Measurements from ENCODE around the gene DEPP1. TPM values are rescaled to one million over a fixed set of nuclear protein-coding genes. Genes with fewer than 3 reads are reported as not detected.

DEPP1 gene
- total and polyA plus RNA-seq, 2 of the 13 experiments (the other 11 are each of a cell fraction or from before 2014, with no cell fraction given), result 14.8 to 270 TPM

DNA sequence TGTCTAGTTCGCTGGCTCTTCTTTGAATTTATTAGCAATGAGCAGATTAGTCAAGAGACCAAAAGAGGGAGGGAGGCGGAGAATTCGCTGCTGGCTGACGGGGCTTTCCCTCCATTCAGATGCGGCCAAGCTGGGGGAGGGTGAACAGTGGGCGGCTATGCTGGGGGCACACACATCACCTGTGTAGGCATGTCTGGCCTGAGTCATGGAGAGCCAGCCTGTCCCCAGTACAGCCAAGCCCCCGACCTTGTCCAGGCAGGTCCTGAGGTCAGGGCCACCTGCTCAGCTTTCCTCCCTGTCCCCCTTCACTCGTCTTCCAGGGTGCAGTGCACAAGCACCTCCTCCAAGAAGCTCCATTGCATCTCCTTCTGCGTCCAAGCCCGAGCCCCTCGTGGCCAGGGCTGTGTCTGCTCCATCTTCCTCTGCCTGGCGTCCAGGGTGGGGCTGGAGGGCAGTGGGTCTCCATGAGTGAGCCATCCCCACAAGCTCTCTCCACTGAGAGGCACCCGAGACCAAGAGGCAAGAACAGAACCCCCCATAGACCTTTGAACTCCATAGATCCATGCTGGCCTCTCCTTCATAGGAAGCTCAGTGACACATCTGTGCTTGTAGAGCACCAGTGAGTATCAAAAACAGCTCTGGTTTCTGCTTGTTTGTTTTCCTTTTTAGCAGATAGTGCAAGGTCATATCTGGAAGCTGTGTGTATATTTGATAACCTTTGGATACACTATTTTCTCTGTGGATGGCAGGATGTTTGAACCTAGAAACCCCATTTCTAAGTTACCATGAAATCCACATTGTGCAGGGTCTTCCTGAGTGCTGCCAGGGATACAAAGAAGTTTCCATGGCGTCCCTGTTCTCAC lies 1.9 kb upstream of the DEPP1 start (continued):
- TF ChIP-seq SAFB2 (CRISPR knock-in tag; IDR thresholded peaks at IDR 0.05; ENCODE audit: borderline replicate concordance, low read depth), result no peak; the same call in 1 of the 2 replicates
- TF ChIP-seq, protein P1, sequence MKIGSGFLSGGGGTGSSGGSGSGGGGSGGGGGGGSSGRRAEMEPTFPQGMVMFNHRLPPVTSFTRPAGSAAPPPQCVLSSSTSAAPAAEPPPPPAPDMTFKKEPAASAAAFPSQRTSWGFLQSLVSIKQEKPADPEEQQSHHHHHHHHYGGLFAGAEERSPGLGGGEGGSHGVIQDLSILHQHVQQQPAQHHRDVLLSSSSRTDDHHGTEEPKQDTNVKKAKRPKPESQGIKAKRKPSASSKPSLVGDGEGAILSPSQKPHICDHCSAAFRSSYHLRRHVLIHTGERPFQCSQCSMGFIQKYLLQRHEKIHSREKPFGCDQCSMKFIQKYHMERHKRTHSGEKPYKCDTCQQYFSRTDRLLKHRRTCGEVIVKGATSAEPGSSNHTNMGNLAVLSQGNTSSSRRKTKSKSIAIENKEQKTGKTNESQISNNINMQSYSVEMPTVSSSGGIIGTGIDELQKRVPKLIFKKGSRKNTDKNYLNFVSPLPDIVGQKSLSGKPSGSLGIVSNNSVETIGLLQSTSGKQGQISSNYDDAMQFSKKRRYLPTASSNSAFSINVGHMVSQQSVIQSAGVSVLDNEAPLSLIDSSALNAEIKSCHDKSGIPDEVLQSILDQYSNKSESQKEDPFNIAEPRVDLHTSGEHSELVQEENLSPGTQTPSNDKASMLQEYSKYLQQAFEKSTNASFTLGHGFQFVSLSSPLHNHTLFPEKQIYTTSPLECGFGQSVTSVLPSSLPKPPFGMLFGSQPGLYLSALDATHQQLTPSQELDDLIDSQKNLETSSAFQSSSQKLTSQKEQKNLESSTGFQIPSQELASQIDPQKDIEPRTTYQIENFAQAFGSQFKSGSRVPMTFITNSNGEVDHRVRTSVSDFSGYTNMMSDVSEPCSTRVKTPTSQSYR (CRISPR knock-in tag; IDR thresholded peaks at IDR 0.05; ENCODE audit: borderline replicate concordance), result peak; percentile 31; the same call in 1 of the 2 replicates
- no peak for TF ChIP-seq FOXP1 (IDR thresholded peaks at IDR 0.05)
- TF ChIP-seq FOXP1 (CRISPR knock-in tag; IDR thresholded peaks at IDR 0.05), result peak; percentile 94
- TF ChIP-seq, protein P2, sequence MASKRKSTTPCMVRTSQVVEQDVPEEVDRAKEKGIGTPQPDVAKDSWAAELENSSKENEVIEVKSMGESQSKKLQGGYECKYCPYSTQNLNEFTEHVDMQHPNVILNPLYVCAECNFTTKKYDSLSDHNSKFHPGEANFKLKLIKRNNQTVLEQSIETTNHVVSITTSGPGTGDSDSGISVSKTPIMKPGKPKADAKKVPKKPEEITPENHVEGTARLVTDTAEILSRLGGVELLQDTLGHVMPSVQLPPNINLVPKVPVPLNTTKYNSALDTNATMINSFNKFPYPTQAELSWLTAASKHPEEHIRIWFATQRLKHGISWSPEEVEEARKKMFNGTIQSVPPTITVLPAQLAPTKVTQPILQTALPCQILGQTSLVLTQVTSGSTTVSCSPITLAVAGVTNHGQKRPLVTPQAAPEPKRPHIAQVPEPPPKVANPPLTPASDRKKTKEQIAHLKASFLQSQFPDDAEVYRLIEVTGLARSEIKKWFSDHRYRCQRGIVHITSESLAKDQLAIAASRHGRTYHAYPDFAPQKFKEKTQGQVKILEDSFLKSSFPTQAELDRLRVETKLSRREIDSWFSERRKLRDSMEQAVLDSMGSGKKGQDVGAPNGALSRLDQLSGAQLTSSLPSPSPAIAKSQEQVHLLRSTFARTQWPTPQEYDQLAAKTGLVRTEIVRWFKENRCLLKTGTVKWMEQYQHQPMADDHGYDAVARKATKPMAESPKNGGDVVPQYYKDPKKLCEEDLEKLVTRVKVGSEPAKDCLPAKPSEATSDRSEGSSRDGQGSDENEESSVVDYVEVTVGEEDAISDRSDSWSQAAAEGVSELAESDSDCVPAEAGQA (IDR thresholded peaks at IDR 0.05; ENCODE audit: low read depth), result no peak
- TF ChIP-seq, protein P2 (CRISPR knock-in tag; IDR thresholded peaks at IDR 0.05; ENCODE audit: borderline replicate concordance), result no peak
- no peak for TF ChIP-seq NAIF1 (CRISPR knock-in tag; IDR thresholded peaks at IDR 0.05; ENCODE audit: borderline replicate concordance)
- no peak for TF ChIP-seq ZSCAN20 (CRISPR knock-in tag; IDR thresholded peaks at IDR 0.05; ENCODE audit: borderline replicate concordance)
- TF ChIP-seq, protein P3, sequence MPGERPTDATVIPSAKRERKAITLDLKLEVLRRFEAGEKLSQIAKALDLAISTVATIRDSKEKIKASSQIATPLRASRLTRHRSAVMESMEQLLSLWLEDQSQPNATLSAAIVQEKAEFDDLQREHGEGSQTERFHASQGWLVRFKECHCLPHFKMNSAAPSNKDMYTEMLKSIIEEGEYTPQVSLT (CRISPR knock-in tag; IDR thresholded peaks at IDR 0.05; ENCODE audit: borderline replicate concordance, low read depth), result no peak
- TF ChIP-seq ZBTB8A (CRISPR knock-in tag; IDR thresholded peaks at IDR 0.05; ENCODE audit: borderline replicate concordance, low read depth), result 0 out of 2 replicates have a peak, but pooled peaks have one; percentile 56
- TF ChIP-seq, protein P4, sequence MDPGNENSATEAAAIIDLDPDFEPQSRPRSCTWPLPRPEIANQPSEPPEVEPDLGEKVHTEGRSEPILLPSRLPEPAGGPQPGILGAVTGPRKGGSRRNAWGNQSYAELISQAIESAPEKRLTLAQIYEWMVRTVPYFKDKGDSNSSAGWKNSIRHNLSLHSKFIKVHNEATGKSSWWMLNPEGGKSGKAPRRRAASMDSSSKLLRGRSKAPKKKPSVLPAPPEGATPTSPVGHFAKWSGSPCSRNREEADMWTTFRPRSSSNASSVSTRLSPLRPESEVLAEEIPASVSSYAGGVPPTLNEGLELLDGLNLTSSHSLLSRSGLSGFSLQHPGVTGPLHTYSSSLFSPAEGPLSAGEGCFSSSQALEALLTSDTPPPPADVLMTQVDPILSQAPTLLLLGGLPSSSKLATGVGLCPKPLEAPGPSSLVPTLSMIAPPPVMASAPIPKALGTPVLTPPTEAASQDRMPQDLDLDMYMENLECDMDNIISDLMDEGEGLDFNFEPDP (CRISPR knock-in tag; conservative IDR thresholded peaks at IDR 0.05), result no peak
- TF ChIP-seq, protein P5, sequence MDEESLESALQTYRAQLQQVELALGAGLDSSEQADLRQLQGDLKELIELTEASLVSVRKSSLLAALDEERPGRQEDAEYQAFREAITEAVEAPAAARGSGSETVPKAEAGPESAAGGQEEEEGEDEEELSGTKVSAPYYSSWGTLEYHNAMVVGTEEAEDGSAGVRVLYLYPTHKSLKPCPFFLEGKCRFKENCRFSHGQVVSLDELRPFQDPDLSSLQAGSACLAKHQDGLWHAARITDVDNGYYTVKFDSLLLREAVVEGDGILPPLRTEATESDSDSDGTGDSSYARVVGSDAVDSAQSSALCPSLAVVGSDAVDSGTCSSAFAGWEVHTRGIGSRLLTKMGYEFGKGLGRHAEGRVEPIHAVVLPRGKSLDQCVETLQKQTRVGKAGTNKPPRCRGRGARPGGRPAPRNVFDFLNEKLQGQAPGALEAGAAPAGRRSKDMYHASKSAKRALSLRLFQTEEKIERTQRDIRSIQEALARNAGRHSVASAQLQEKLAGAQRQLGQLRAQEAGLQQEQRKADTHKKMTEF (CRISPR knock-in tag; IDR thresholded peaks at IDR 0.05), result peak; percentile 93
- TF ChIP-seq ZSCAN25 (CRISPR knock-in tag; IDR thresholded peaks at IDR 0.05), result peak; percentile 53; the same call in 1 of the 2 replicates
- TF ChIP-seq ZNF30 (CRISPR knock-in tag; IDR thresholded peaks at IDR 0.05), result no peak
